ENCODE results near the gene SCD5.

SCD5 gene

DNA sequence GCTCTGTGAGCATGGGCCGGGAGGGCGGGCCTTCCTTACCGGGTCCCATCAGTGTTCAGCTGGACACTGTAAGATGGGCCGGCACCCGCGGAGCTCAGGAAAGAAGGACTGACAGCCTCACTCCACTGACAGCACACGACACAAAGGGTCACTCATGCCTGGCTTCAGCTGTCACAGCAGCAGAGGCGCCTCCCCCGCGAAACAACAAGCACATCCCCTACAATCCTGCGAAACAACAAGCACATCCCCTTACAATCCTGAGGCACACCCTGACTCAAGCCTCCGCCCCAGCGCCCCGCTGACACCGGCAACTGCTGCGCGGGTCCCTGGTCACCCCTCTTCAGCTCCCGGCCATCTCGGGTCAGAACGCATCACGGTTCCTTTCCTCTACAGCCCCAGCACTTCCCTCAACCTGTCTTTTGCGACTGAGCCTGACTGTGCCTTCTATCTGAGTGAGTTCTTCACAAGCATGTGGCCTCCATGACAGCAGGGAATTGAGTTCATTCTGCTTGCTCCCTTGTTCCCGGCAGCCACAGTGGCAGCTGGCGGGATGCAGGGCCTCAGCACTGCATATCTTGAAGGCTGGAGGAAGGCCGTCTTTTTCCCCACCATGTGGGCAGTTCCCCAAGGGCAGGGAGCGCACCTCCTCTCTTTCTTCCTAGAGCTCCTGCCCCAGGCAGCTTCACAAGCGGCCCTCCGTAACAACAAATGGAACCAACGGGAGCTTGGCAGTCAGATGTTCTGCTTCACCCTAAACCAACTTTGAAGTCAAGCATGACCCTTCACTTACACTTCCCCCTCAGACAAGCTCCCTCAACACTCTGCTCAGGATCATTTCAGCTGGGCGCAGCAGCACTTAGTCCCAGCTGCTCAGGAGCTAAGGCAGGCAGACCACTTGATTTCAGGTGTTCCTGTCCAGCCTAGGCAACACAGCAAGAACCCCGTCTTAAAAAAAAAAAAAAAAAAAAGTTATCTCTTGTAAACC lies 39.6 kb downstream of the SCD5 start:
- no peak for FAIRE-seq

DNA sequence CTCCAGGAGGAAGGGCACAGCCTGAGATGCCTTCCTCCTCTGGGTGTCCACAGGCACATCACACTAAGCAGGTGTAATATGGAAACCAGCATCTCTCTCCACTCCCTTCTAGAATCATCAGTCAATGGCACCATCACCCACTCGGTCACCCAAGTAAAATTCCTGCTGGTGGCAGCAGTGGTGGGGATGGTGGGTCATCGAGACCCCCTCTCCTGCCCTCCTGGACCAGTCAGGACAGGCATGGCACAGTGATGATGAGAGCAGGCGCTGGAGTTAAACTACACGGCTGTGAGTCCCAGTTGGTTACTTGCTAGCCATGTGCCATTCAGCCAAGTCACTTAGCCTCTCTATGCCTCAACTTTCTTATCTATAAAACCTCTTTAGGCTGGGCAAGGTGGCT lies 42.5 kb downstream of the SCD5 start:
- FAIRE-seq, result no peak

GRCh38 chr4:82755650-82756049 lies 42.9 kb downstream of the SCD5 start:
- no peak for FAIRE-seq

GRCh38 chr4:82754513-82755165 lies 44.0 kb downstream of the SCD5 start:
- FAIRE-seq, result no peak

DNA sequence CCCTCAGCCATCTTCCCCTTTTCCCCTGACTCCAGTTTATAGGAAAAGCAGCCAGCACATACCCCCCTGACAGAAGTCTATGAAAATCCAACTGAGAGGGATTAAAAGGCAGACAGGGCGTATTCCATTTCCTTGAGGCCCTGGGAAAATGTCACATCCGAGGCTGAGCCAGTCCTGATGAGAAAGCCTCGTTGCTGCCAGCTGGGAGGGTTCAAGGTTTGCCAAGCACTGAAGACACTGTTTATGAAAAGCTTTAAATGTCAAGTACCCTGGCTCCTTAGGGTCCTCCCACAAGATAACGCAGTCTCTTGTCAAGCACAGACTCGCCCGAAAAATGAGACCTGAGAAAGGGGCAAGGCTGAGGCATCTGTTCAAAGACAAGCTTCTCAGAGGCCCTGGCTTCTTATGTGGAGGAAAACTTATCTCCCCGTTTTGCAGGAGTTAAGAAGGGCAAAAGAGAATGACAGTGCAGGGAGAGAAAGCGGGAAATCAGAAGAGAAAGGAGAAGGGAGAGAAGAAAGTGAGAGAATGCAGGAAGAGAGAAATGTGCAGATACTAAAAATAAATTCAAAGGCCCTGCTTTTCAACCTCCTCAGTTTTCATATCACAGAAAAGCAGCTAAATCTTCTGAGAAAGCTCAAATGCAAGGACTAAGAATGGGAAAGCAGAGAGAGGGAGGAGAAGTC lies 44.7 kb downstream of the SCD5 start:
- FAIRE-seq, result no peak

- FAIRE-seq, result no peak
Measured at GRCh38 chr4:82753238-82753637, 45.4 kb downstream of the SCD5 start.

DNA sequence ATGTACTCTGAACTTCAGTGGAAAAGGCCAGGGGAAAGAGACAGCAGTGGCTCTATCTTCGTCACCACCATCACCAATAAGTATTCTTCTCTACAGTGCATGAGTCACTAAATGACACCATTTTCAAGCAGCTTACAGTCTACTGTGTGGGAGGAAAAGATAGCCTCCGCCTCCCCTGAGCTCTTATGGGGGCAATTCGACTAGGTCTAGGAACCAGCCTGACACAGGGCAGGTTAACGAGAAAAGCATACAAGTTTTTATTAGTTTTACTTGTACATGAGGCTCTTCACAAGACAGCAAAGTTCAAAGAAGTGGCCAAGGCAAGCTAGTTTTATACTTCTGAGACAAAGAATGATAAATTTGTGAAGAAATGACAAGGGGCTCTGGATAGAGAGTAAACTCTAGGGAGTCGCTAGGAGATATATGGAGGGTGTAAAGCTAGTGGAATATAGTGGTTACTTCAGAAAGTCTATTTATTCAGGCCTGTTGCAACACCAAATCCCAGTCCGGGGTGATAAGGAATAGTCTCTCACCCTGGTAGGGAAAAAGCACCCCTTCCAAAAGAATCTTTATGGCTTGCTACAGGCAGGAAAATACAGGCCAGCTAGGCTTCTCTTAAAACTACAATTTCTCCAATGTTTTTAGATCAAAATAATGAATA lies 49.7 kb downstream of the SCD5 start:
- FAIRE-seq, result no peak

DNA sequence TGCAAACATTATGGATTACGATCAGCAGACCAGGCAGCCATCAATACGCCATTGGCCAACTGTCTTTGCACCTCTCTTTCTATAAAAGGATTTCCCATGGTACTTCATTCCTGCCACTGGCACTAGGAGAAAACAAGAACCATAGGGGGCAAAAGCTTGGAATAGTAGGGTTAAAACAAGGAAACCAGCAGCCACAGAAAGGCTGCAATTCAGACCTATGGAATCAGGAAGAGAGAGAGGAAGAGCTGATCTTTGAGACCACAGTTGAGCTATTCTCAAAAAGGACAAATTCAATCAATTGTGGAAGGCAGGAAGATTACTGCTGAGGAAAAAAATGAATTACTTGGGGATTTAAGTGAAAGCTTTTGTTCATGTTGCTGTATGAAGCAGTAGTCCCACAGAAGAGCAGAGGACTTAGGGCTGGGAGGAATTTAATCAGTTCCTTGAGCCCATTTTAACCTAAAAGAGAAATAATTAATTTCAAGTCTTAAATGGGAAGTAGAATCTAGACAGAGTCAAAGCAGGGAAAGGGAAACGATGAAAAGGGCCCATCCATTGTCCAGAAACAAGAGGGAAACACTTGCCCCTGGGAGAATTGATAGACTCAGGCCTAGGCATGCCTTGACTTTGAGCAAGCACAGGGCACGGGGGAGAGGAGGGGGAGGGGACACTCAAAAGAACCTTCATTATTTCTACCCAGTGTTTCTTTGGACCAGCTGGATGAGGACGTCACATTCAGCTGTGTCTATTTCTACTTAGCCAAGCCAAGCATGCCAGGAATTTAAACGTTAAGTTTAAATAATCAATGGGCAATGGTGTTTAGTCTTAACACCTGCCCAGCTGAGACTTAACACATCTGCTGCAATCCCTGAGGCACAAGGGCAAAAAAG lies 50.7 kb downstream of the SCD5 start:
- no peak for FAIRE-seq

DNA sequence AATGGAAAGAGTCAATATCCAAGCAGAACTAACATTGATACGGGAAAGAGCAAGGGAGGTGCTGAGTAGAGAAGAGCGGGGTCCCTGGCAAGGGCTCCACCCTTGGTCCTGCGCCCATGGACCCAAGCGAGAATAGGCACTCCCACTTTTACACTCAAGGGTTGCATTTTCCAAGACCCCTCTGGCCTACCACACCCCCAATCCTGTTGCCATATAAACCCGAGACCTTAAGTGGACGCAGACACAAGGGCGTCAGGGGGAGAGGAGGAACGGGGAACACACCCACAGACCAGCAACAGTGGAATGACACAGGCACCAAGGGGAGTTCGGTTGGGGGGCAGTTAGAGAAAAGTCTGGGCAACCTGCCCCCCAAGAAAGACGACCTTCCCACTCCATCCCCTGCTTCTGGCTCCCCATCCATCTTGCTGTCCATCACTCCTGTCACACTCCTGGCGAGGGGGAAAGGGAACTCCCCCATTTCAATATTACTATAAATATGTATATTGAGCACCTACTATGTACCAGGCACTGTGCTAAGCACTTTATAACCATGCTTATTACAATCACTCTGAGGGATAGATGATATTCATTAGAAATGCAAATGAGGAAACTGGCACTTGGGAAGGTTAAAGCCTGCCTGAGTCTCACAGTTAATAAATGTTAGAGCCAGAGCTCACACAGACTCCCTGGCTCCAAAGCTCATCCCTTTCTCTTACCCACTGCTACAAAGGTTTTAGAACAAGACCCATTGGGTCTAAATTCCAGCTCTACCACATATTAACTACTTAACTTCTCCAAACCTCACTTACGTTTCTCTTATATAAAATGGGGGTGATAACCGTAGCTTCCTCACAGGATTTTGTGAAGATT lies 51.7 kb downstream of the SCD5 start:
- no peak for FAIRE-seq

GRCh38 chr4:82745173-82745842 lies 53.3 kb downstream of the SCD5 start:
- no peak for FAIRE-seq

GRCh38 chr4:82744284-82744968 lies 54.2 kb downstream of the SCD5 start:
- FAIRE-seq, result no peak

- no peak for FAIRE-seq
Measured at GRCh38 chr4:82741188-82741587, 57.4 kb downstream of the SCD5 start.

DNA sequence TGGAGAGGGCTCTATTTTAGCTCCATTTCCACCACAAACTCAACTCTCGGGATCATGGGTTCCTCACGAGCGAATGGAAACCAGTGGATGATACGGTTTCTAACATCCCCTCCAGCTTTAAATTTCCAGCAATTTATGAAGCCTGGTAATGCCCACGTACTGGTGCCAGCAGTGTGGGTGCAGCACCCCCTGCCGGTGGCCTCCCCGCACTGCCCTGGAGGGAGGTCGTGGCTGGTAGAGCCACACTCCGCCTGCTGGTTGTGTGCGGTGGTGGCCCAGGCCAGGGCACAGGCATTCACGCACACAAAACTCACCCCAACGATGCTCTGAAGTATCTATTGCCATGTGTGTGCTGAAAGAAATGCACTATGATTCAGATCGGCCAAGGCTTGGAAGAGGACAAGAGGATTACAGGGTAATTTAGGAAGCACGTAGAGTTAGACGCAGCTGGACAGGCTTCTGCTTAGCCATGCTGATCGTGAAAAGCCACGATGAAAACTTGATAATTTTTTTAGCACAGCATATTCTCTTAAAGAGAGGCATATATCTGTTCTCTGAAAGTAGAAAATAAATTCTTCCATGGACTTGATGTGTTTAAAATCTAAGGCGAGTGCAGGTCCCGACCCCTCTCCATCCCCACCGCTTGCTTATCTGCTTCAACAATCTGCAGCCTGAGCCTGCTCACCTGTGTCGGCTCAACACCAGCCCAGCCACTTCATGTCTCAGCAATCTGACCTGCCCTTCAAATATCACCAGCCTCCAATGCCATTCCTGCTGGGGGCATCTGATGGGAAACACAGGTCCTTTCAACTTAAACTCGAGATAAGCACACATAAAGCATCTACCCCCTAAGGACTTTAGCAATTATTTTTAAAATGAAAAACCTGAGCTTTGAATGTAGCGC lies 59.1 kb downstream of the SCD5 start:
- FAIRE-seq, result no peak

GRCh38 chr4:82737354-82737753 lies 61.2 kb downstream of the SCD5 start:
- FAIRE-seq, result no peak

DNA sequence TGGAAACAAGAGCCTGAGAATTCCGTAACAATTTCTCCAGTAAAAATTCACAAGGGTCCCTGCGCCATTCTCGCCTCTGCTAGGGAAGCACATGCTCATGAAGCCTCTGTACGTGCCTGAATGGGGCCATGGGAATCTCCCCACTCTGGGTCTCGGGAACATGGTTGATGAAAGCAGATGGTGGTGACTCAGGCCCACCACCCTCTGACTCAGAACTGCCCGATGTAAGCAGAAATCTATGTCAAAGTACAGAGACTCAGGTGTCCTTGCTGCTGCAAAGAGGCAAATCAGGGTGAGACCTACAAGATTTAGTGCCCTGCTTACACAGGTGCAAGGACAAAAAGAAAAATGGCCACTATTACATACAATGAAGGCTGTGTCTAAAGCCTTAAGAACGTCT lies 65.0 kb downstream of the SCD5 start:
- no peak for FAIRE-seq

DNA sequence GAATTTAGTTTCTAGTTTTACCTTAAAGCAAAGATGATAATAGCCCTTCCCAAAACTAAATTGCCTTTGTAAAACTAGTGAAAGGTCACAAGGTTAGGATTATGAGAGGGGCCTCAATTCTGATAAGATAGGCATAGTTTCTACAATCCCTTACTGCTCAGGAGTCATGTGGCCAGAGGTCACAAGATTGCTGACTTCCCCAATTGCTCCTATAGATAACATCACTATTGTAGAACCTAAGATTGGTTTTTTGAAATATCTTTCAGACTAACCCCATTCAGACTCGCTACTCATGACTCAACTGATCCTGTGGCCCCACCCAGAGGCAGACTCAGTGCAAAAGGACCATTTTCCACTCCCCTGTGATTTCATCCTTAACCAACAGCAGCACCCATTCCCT lies 70.3 kb downstream of the SCD5 start:
- no peak for FAIRE-seq

DNA sequence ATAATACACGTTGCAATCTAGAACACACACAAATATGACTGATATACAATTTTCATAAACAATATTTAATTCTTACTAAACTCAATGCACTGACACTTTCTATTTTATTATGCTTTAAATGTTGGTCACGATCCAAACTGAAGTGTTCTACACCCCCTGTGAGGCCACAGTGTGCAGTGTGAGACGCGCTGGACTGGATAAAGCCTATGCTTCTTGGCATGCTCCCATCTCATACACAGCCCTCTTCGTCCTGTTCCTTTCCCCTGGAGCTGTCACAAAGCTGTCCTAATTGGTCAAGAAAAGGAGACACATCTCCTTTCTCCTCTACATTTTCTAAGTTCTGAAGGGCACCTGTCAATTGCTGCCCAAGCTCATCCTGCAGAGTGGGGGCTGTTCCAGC lies 72.0 kb downstream of the SCD5 start:
- FAIRE-seq, result no peak

DNA sequence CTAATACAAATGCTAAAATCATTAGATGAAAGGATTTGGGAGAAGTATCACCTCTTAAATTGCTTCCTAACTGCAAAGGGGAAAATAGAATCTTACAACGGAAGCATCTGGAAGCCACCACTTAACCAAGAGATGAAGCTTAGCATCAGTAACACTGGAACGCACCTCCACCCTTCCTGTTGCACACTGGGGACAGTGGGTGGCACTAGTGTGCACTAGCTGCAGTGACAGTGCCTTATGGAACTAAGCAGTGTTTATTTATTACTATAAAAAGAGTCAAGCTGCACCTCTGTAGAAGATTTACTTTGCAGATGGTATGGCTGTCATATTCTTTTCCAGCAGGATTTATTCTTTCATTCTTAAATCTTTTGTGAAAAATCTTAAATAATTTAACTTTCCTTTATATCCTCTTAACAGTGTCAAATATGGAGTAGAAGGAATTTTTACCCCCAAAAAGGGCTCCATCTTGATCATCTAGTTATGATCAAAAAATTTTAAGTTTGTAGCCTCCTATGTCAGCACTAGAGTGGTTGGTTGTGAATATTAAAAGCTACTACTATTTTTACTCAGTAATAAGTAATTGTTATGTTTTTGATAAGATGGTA lies 76.7 kb downstream of the SCD5 start:
- FAIRE-seq, result no peak
